ENCODE results near the gene MAP2K2.
"Not testable (repeated sequence)": the region's sequence is repeated elsewhere in the genome, so short reads cannot be mapped to it uniquely, and the experiment has no call there.

MAP2K2 gene

DNA sequence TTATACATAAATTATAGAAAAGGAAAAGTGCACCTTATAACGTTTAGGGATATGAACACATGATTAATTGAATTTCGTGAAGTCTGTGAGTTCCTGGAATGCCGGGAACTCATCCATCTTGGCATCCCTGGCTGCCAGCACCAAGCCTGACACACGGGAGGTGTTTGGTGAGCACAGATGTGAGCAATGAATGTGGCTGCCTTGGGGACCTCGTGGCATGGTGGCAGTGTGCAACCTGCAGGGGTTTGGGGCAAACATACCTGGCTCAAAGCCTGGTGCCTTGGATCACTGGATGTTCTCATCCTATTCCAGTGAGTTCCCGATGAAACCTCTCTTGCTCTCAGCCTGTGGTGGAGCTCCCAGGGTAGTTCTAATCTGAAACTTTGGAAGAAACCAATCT is 10.4 kb upstream of the MAP2K2 start:
- Histone ChIP-seq H3K4me3 (ENCODE audit: low read depth, low read length) (no peak overlapping the region), H3K36me3 (replicated peaks) (no peaks in the 10 kb centered on the region), H3K27me3 (replicated peaks) (no peaks in the 10 kb centered on the region), H3K27ac (no peak overlapping the region)
- DNase-seq: no peak
- in situ Hi-C loops (cut with HindIII; ENCODE audit: low pct_ligation_motif_present, low sequenced_read_pairs): no loop called here
- no peak for TF ChIP-seq CTCF (IDR thresholded peaks at IDR 0.05; ENCODE audit: low read depth, low read length, missing control alignments)

GRCh38 chr19:4130744-4131438 is 7.0 kb upstream of the MAP2K2 start:
- no peak for TF ChIP-seq CTCF (IDR thresholded peaks at IDR 0.05; ENCODE audit: low read depth, low read length, missing control alignments)
- H3K27me3 ChIP-seq (replicated peaks): no peaks in the 10 kb centered on the region
- no peaks in the 10 kb centered on the region for H3K36me3 ChIP-seq (replicated peaks)
- in situ Hi-C loops (cut with HindIII; ENCODE audit: low pct_ligation_motif_present, low sequenced_read_pairs): no loop called here
- H3K27ac ChIP-seq: peak overlapping the region; percentile 97
- no peak overlapping the region for H3K4me3 ChIP-seq (ENCODE audit: low read depth, low read length)
- peak; percentile 80 for DNase-seq

GRCh38 chr19:4129050-4129449 is 5.1 kb upstream of the MAP2K2 start:
- H3K4me3 ChIP-seq (ENCODE audit: low read depth, low read length); in situ Hi-C loops (cut with HindIII; ENCODE audit: low pct_ligation_motif_present, low sequenced_read_pairs); H3K27me3 ChIP-seq (replicated peaks); DNase-seq; H3K27ac ChIP-seq; H3K36me3 ChIP-seq (replicated peaks): not testable (repeated sequence)

GRCh38 chr19:4127322-4127721 is 3.4 kb upstream of the MAP2K2 start:
- H3K36me3 ChIP-seq (replicated peaks); H3K4me3 ChIP-seq (ENCODE audit: low read depth, low read length); H3K27me3 ChIP-seq (replicated peaks); DNase-seq; in situ Hi-C loops (cut with HindIII; ENCODE audit: low pct_ligation_motif_present, low sequenced_read_pairs); H3K27ac ChIP-seq: not testable (repeated sequence)

GRCh38 chr19:4124638-4125037 is 716 bp upstream of the MAP2K2 start:
- Histone ChIP-seq H3K36me3 (replicated peaks) (no peaks in the 10 kb centered on the region), H3K27ac (no peak overlapping the region), H3K4me3 (ENCODE audit: low read depth, low read length) (peak overlapping the region; percentile 84), H3K27me3 (replicated peaks) (no peaks in the 10 kb centered on the region)
- in situ Hi-C loops (cut with HindIII; ENCODE audit: low pct_ligation_motif_present, low sequenced_read_pairs): no loop called here
- TF ChIP-seq CTCF (IDR thresholded peaks at IDR 0.05; ENCODE audit: low read depth, low read length, missing control alignments): no peak
- no peak for DNase-seq

DNA sequence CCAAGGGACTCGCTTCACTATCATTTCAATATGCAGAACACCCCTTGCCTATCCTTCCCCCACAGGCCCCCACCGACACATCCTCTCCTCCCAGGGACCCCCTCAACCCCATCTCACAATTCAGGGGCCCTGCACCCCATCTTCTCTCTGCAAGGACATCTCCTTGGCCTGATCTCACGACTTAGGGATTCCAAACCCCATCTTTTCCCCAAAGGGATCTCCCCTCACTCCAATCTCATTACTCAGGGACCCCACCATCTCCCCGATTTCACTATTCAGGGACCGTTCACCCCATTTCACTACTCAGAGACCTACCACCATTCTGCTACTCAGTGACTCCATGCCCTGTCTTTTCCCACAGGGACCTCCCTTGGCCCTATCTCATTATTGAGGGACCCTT is 1.4 kb downstream of the MAP2K2 start:
- Histone ChIP-seq H3K27me3 (replicated peaks) (no peaks in the 10 kb centered on the region), H3K36me3 (replicated peaks) (peaks cover 2% of the 10 kb centered on the region), H3K4me3 (ENCODE audit: low read depth, low read length) (peak overlapping the region; percentile 84), H3K27ac (no peak overlapping the region)
- in situ Hi-C loops (cut with HindIII; ENCODE audit: low pct_ligation_motif_present, low sequenced_read_pairs): no loop called here
- DNase-seq: no peak
- TF ChIP-seq CTCF (IDR thresholded peaks at IDR 0.05; ENCODE audit: low read depth, low read length, missing control alignments): no peak

DNA sequence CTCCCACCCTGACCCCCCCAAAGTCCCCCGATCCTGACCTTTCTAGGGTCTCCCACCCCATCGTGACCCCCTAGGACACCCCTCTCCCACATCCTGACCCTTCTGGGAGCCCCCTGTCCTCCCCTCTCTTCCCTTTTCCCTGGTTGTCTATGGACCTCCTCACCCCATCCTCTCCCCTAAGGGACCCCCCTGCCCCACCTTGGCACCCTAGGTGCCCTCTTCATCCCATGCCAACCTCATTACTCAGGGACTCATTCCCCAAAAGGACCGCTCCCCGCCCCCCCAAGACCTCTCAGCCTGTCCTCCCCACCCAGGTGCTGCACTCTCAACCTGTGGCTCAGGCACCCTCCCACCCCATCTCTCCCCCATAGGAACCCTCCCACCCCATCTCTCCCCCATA is 2.1 kb downstream of the MAP2K2 start:
- Histone ChIP-seq H3K27me3 (replicated peaks) (no peaks in the 10 kb centered on the region), H3K27ac (no peak overlapping the region), H3K36me3 (replicated peaks) (peaks cover 9% of the 10 kb centered on the region), H3K4me3 (ENCODE audit: low read depth, low read length) (no peak overlapping the region)
- DNase-seq: no peak
- TF ChIP-seq CTCF (IDR thresholded peaks at IDR 0.05; ENCODE audit: low read depth, low read length, missing control alignments): no peak
- in situ Hi-C loops (cut with HindIII; ENCODE audit: low pct_ligation_motif_present, low sequenced_read_pairs): no loop called here
